ENCODE results near the gene LRRFIP1. TPM values are rescaled to one million over a fixed set of nuclear protein-coding genes. Genes with fewer than 3 reads are reported as not detected.
"Not testable (repeated sequence)": the region's sequence is repeated elsewhere in the genome, so short reads cannot be mapped to it uniquely, and the experiment has no call there.

LRRFIP1 gene
- total RNA-seq, 1 donor from 2014 or later: 216 TPM

DNA sequence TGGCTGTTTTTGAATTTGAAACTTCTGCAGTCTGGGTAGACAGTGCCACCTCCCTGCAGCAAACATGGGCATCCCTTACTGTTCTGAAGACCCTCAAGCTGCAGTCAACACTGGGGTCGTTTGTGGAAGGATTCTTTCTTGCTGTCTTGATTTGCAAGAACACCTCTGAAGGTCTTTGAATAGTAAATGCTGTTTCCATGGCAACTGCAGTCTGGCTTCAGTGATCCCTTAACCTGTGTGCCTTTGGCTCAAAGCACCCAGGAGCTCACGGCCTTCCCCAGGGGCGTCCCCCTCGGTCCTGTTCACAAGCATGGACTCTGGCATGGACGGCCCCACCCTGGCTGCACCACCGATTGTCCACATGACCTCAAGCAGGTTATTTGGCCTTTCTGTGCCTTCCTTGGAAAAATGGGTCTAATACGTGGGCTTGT is 38.3 kb downstream of the LRRFIP1 start:
- Mint-ChIP-seq H3K9me3 (no peaks in the 10 kb centered on the region), H3K4me1 (peaks cover 13% of the 10 kb centered on the region), H3K4me3 (no peak overlapping the region), H3K27ac (no peak overlapping the region), H3K27me3 (peaks cover 29% of the 10 kb centered on the region), H3K36me3 (ENCODE audit: low read depth) (no peaks in the 10 kb centered on the region)
- intact Hi-C loops (cut with micrococcal nuclease): no loop called here
- no peak for DNase-seq

DNA sequence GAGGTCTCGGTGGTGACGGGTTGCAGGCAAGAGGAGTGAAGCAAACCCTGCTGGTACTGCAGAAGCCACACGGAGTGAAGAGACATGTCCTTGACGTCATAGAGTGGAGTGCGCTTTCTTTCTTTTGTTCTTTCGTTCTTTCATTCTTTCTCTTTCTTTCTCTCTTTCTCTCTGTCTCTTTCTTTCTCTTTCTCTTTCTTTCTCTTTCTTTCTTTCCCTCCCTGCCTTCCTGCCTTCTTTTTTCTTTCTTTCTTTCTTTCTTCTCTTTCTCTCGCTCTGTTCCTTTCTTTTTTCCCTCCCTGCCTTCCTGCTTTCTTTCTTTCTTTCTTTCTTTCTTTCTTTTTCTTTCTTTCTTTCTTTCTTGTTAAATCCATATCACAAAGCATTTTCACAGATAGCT is 39.2 kb downstream of the LRRFIP1 start:
- Mint-ChIP-seq H3K27me3 (peaks cover 33% of the 10 kb centered on the region), H3K4me3 (no peak overlapping the region), H3K27ac (no peak overlapping the region)

DNA sequence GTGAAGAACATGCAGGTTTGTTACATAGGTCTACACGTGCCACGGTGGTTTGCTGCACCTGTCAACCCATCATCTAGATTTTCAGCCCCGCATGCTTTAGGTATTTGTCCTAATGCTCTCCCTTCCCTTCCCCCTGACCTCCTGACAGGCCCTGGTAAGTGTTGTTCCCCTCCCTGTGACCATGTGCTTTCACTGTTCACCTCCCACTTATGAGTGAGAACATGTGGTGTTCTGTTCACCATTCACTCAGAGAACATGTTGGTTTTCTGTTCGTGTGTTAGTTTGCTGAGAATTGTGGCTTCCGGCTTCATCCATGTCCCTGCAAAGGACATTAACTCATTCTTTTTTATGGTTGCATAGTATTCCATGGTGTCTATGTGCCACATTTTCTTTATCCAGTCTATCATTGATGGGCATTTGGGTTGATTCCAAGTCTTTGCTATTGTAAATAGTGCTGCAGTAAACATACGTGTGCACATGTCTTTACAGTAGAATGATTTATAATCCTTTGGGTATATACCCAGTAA is 39.7 kb downstream of the LRRFIP1 start:
- H3K36me3 Mint-ChIP-seq (ENCODE audit: low read depth): not testable (repeated sequence)

More for the DNA sequence above, 39.2 kb downstream of the LRRFIP1 start:
- intact Hi-C loops (cut with micrococcal nuclease): no loop called here
- Mint-ChIP-seq H3K36me3 (ENCODE audit: low read depth) (no peaks in the 10 kb centered on the region), H3K9me3 (no peaks in the 10 kb centered on the region), H3K4me1 (peaks cover 13% of the 10 kb centered on the region)
- DNase-seq: no peak

DNA sequence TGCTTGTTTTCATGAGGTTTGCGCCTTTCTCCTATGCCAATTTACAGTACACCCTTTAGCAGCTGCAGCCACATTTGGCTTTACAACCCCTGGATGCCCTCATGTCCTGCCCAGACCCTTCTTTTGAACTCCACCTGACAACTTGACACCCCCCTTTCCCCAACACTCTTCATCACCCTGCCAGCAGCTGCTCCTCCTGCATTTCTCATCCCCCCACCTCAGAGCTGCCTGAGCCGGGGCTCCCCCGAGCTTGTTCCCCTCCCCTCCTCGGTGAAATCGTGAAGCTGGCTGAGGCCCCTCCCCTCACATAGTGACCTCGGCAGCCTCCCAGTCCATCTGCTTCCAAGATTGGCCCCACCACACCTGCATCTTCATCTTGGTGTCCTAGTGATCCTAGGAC is 40.5 kb downstream of the LRRFIP1 start:
- intact Hi-C loops (cut with micrococcal nuclease): no loop called here
- no peak overlapping the region for H3K27ac Mint-ChIP-seq
- no peaks in the 10 kb centered on the region for H3K36me3 Mint-ChIP-seq (ENCODE audit: low read depth)
- H3K27me3 Mint-ChIP-seq: peaks cover 28% of the 10 kb centered on the region
- H3K4me3 Mint-ChIP-seq: no peak overlapping the region
- H3K9me3 Mint-ChIP-seq: no peaks in the 10 kb centered on the region
- peaks cover 12% of the 10 kb centered on the region for H3K4me1 Mint-ChIP-seq
- DNase-seq: no peak

More for the DNA sequence above, 39.7 kb downstream of the LRRFIP1 start:
- H3K4me3 Mint-ChIP-seq; DNase-seq; H3K27ac Mint-ChIP-seq; H3K9me3 Mint-ChIP-seq; intact Hi-C loops (cut with micrococcal nuclease): not testable (repeated sequence)
- Mint-ChIP-seq H3K4me1 (peaks cover 13% of the 10 kb centered on the region), H3K27me3 (peaks cover 33% of the 10 kb centered on the region)

GRCh38 chr2:237668440-237668839 is 41.1 kb downstream of the LRRFIP1 start:
- no peak for DNase-seq
- Mint-ChIP-seq H3K4me1 (peaks cover 16% of the 10 kb centered on the region), H3K36me3 (ENCODE audit: low read depth) (no peaks in the 10 kb centered on the region), H3K4me3 (no peak overlapping the region), H3K9me3 (no peaks in the 10 kb centered on the region), H3K27me3 (peaks cover 28% of the 10 kb centered on the region), H3K27ac (no peak overlapping the region)
- intact Hi-C loops (cut with micrococcal nuclease): no loop called here

GRCh38 chr2:237669283-237669627 is 41.9 kb downstream of the LRRFIP1 start:
- H3K4me1 Mint-ChIP-seq: peaks cover 23% of the 10 kb centered on the region
- H3K27ac Mint-ChIP-seq: no peak overlapping the region
- H3K36me3 Mint-ChIP-seq (ENCODE audit: low read depth): no peaks in the 10 kb centered on the region
- intact Hi-C loops (cut with micrococcal nuclease): no loop called here
- no peak overlapping the region for H3K4me3 Mint-ChIP-seq
- DNase-seq: no peak
- no peaks in the 10 kb centered on the region for H3K9me3 Mint-ChIP-seq
- peaks cover 26% of the 10 kb centered on the region for H3K27me3 Mint-ChIP-seq

DNA sequence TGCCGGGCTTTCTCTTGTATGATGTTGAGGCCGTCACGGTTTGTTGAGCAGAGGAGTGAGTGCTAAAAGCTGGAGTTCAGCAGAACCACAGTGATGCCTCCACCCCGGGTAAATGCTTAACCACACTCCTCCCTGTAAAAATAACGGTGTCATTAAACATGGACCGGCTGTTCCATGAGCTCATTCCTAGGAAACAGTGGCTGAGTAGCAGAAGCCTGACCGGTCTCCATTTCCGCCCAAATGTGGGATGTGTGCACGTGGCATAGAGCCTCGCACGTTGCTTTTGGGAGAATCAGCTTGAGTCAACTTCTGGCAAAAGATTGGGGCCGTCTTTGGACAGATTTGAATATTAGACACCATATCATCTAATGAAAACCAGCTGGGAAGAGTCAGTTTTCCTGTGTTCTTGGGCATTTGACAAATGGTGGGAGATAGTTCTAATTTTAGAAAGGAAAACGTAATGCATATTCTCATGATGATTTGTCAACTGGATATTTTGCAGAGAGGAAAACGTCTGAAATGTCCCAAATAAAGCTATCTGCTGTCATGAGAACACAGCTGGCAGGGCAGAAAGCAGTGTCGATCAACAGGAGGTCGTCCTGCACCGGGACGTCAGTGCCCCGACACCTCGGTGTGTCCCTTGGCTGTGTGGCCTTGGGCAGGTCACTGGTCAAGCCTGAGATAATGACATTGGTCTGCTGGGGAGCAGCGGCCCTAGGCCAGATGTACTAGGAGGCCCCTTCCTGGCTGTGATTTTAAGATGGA is 42.4 kb downstream of the LRRFIP1 start:
- peaks cover 27% of the 10 kb centered on the region for H3K4me1 Mint-ChIP-seq
- no peaks in the 10 kb centered on the region for H3K9me3 Mint-ChIP-seq
- H3K27me3 Mint-ChIP-seq: peaks cover 25% of the 10 kb centered on the region
- H3K4me3 Mint-ChIP-seq: no peak overlapping the region
- DNase-seq: no peak
- no peaks in the 10 kb centered on the region for H3K36me3 Mint-ChIP-seq (ENCODE audit: low read depth)
- no peak overlapping the region for H3K27ac Mint-ChIP-seq
- intact Hi-C loops (cut with micrococcal nuclease): loop anchor here (5.0 kb wide), 1 partner anchor 233 kb away; no protein-coding TSS in a partner anchor

GRCh38 chr2:237670641-237671040 is 43.3 kb downstream of the LRRFIP1 start:
- Mint-ChIP-seq H3K4me1 (peaks cover 34% of the 10 kb centered on the region), H3K9me3 (no peaks in the 10 kb centered on the region), H3K36me3 (ENCODE audit: low read depth) (no peaks in the 10 kb centered on the region)

GRCh38 chr2:237671466-237672138 is 44.2 kb downstream of the LRRFIP1 start:
- intact Hi-C loops (cut with micrococcal nuclease): loop anchor here (5.0 kb wide), 1 partner anchor 234 kb away; no protein-coding TSS in a partner anchor
- Mint-ChIP-seq H3K9me3 (no peaks in the 10 kb centered on the region), H3K4me1 (peaks cover 39% of the 10 kb centered on the region), H3K4me3 (no peak overlapping the region), H3K27me3 (peaks cover 20% of the 10 kb centered on the region), H3K27ac (no peak overlapping the region), H3K36me3 (ENCODE audit: low read depth) (no peaks in the 10 kb centered on the region)
- no peak for DNase-seq

More at GRCh38 chr2:237670641-237671040, 43.3 kb downstream of the LRRFIP1 start:
- intact Hi-C loops (cut with micrococcal nuclease): loop anchor here (5.0 kb wide), 1 partner anchor 233 kb away; no protein-coding TSS in a partner anchor
- no peak for DNase-seq
- Mint-ChIP-seq H3K27me3 (peaks cover 24% of the 10 kb centered on the region), H3K4me3 (no peak overlapping the region), H3K27ac (no peak overlapping the region)

- intact Hi-C loops (cut with micrococcal nuclease): loop anchor here (1.0 to 5.0 kb wide), 5 partner anchors 15 to 235 kb away; no protein-coding TSS in a partner anchor
- no peak for DNase-seq
- Mint-ChIP-seq H3K36me3 (ENCODE audit: low read depth) (no peaks in the 10 kb centered on the region), H3K27me3 (peaks cover 15% of the 10 kb centered on the region), H3K4me1 (peaks cover 42% of the 10 kb centered on the region), H3K27ac (peak overlapping the region; percentile 90), H3K9me3 (no peaks in the 10 kb centered on the region), H3K4me3 (peak overlapping the region; percentile 83)
These were observed 45.3 kb downstream of the LRRFIP1 start for GRCh38 chr2:237672731-237673129.

- peaks cover 42% of the 10 kb centered on the region for H3K4me1 Mint-ChIP-seq
- peak overlapping the region; percentile 90 for H3K27ac Mint-ChIP-seq
- H3K9me3 Mint-ChIP-seq: no peaks in the 10 kb centered on the region
- no peaks in the 10 kb centered on the region for H3K36me3 Mint-ChIP-seq (ENCODE audit: low read depth)
- peak; percentile 92 for DNase-seq
- peaks cover 9% of the 10 kb centered on the region for H3K27me3 Mint-ChIP-seq
- peak overlapping the region; percentile 83 for H3K4me3 Mint-ChIP-seq
- intact Hi-C loops (cut with micrococcal nuclease): loop anchor here (1.0 to 5.0 kb wide), 5 partner anchors 14 to 236 kb away; no protein-coding TSS in a partner anchor
These were observed 46.0 kb downstream of the LRRFIP1 start for GRCh38 chr2:237673130-237674001.

DNA sequence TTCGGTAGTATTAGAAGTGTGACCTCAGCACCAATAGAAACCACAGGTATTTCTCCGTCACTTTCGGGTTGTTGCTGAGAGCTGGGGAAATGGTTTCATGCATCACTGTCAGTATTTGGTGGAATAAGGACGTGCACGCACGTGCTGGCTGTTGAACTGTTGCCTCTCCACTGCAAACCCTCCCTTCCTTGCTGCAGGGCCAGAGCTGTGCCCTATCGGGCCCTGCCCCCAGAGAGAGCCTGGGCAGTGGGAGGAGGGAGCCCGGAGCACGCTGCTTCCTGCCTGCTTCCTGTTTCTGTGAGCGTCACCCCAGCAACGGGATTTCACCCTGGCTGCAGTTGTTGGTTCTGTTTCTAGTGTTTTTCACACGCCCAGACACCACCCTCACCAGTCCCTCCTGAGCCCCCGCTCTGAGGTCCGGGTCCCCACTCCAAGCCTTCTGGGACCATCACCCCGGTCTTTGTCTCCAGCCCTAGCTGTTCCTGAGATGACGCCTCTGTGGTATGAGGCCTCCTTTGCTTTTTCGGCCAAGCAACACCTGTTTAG is 47.4 kb downstream of the LRRFIP1 start:
- peak; percentile 95 for DNase-seq
- Mint-ChIP-seq H3K27me3 (peaks cover 7% of the 10 kb centered on the region), H3K27ac (peak overlapping the region; percentile 90), H3K4me3 (peak overlapping the region; percentile 83), H3K4me1 (peaks cover 40% of the 10 kb centered on the region), H3K9me3 (no peaks in the 10 kb centered on the region), H3K36me3 (ENCODE audit: low read depth) (no peaks in the 10 kb centered on the region)
- intact Hi-C loops (cut with micrococcal nuclease): loop anchor here (5.0 kb wide), 1 partner anchor 238 kb away; no protein-coding TSS in a partner anchor

DNA sequence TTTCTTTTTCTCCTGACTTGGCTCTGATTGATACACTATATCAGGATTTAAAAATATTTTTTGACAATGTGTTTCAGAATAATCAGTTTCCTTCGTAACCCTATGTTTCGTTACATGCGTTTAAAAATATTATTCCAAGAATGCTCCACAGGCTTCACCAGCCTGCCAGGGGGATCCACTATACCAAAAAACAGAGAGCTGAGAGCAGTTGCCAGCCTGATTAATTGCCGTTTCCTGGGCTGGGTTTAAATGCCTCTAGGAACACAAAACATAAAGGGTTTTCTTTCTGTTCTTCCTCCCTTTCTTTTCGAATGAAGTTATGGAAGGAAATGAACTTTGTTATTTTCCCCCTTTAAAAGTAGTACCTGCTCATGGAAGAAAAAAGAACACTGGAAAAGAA is 47.9 kb downstream of the LRRFIP1 start:
- peaks cover 5% of the 10 kb centered on the region for H3K27me3 Mint-ChIP-seq
- DNase-seq: no peak
- peak overlapping the region; percentile 83 for H3K4me3 Mint-ChIP-seq
- H3K27ac Mint-ChIP-seq: peak overlapping the region; percentile 90
- H3K9me3 Mint-ChIP-seq: no peaks in the 10 kb centered on the region
- H3K36me3 Mint-ChIP-seq (ENCODE audit: low read depth): no peaks in the 10 kb centered on the region
- intact Hi-C loops (cut with micrococcal nuclease): no loop called here
- H3K4me1 Mint-ChIP-seq: peaks cover 40% of the 10 kb centered on the region
